ENCODE measurements around the gene RAD51C.

RAD51C gene

GRCh38 chr17:58694826-58695225 is 2.4 kb downstream of the RAD51C start:
- H3K4me3 ChIP-seq (replicated peaks; ENCODE audit: low read depth, low read length), result no peak overlapping the region
- no peak for TF ChIP-seq CTCF (IDR thresholded peaks at IDR 0.05; ENCODE audit: low read depth, low read length, missing control alignments)
- no peak for DNase-seq (ENCODE audit: extremely low read depth, low read depth)

DNA sequence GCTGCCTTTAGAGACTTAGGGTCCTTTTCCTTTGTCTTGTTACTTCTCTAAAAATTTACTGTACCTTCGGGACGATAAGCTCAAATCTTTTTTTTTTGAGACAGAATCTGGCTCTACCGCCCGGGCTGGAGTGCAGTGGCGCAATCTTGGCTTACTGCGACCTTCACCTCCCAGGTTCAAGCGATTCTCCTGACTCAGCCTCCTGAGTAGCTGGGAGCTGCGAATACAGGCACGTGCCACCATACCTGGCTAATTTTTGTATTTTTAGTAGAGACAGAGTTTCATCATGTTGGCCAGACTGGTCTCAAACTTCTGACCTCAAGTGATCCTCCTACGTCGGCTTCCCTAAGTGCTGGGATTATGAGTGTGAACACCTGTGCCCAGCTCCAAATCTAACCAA is 7.4 kb downstream of the RAD51C start:
- no peak for TF ChIP-seq CTCF (IDR thresholded peaks at IDR 0.05; ENCODE audit: low read depth, low read length, missing control alignments)
- H3K4me3 ChIP-seq (replicated peaks; ENCODE audit: low read depth, low read length), result no peak overlapping the region
- DNase-seq (ENCODE audit: extremely low read depth, low read depth), result no peak

- no peak overlapping the region for H3K4me3 ChIP-seq (replicated peaks; ENCODE audit: low read depth, low read length)
- DNase-seq (ENCODE audit: extremely low read depth, low read depth), result no peak
- no peak for TF ChIP-seq CTCF (IDR thresholded peaks at IDR 0.05; ENCODE audit: low read depth, low read length, missing control alignments)
Observed at GRCh38 chr17:58702045-58702476, 9.7 kb downstream of the RAD51C start.

- DNase-seq (ENCODE audit: extremely low read depth, low read depth), result no peak
- TF ChIP-seq CTCF (IDR thresholded peaks at IDR 0.05; ENCODE audit: low read depth, low read length, missing control alignments), result no peak
- H3K4me3 ChIP-seq (replicated peaks; ENCODE audit: low read depth, low read length), result no peak overlapping the region
Observed at GRCh38 chr17:58702708-58703107, 10.3 kb downstream of the RAD51C start.

DNA sequence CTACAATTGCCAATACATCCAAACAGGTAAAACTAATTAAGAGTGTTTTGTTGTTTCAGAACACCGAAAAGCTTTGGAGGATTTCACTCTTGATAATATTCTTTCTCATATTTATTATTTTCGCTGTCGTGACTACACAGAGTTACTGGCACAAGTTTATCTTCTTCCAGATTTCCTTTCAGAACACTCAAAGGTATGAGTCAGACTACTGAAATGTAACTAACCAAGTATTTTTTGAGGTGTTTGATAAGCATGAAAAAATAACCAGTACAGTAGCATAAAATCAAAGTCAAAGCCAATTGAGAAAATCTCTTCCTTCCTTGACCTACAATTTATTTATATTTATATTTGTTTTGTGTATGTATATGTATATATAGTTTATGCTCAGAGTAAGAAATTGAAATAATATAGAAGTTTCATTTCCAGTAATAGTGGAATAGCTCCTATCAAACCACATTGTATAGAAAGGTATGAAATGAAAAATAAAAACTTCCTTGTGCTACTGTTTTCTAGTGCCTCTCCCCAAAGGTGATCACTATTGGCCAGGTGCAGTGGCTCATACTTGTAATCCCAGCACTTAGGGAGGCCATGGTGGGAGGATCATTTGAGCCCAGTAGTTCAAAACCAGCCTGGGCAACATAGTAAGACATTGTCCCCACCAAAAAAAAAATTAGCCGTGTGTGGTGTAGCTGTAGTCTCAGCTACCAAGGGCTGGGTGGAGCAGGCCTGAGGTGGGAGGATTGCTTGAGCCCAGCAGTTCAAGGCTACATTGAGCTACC is 10.9 kb downstream of the RAD51C start:
- no peak overlapping the region for H3K4me3 ChIP-seq (replicated peaks; ENCODE audit: low read depth, low read length)
- no peak for DNase-seq (ENCODE audit: extremely low read depth, low read depth)
- TF ChIP-seq CTCF (IDR thresholded peaks at IDR 0.05; ENCODE audit: low read depth, low read length, missing control alignments), result no peak

DNA sequence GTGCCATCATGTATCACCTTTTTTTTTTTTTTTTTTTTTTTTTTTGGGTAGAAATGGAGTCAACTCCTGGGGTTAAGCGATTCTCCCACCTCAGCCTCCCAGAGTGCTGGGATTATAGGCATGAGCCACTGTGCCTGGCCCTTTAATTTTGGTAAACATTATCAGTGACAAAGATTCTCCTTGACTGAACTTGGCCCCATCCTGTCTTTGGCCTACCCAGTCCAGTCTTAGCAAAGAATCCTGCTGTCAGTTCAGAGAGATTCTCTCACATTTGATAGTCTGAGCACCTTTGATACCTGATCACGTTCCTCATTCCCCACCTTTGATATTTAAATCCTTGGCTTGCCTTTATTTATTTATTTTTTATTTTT is 11.5 kb downstream of the RAD51C start:
- DNase-seq (ENCODE audit: extremely low read depth, low read depth), result no peak
- TF ChIP-seq CTCF (IDR thresholded peaks at IDR 0.05; ENCODE audit: low read depth, low read length, missing control alignments), result no peak
- H3K4me3 ChIP-seq (replicated peaks; ENCODE audit: low read depth, low read length), result no peak overlapping the region

All from HFF-Myc (cell line).